IPS-20b (cell line): ENCODE results near the gene PSD2.

Source experiments
- H3K27ac ChIP-seq: one replicate; pipeline ENCODE4 v1.5.1; 2013; ENCODE audit warnings: low read length
- H3K27me3 ChIP-seq: 2 replicates; pipeline ENCODE4 v1.6.1; 2013; ENCODE audit warnings: mild to moderate bottlenecking, low read length, inconsistent platforms; ENCODE audit not compliant: insufficient read depth
- H3K36me3 ChIP-seq: 2 replicates; pipeline ENCODE4 v1.6.1; 2013; ENCODE audit warnings: low read depth, mild to moderate bottlenecking, inconsistent platforms, low read length, moderate library complexity; ENCODE audit not compliant: insufficient read depth
- H3K4me1 ChIP-seq: 2 replicates; pipeline ENCODE4 v1.6.1; 2013; ENCODE audit warnings: mild to moderate bottlenecking, control low read depth, inconsistent platforms, low read length, moderate library complexity; ENCODE audit not compliant: insufficient read depth
- H3K4me3 ChIP-seq: 2 replicates; pipeline ENCODE4 v1.5.1; 2013; ENCODE audit warnings: mild to moderate bottlenecking, low read length, inconsistent platforms
- H3K9ac ChIP-seq: 2 replicates; pipeline ENCODE4 v1.6.1; 2013; ENCODE audit warnings: low read depth, mild to moderate bottlenecking, inconsistent platforms, low read length, moderate library complexity
- H3K9me3 ChIP-seq: 2 replicates; pipeline ENCODE4 v1.6.1; 2013; ENCODE audit warnings: mild to moderate bottlenecking, low read depth, low read length, inconsistent platforms; ENCODE audit not compliant: insufficient read depth

Gene PSD2

DNA sequence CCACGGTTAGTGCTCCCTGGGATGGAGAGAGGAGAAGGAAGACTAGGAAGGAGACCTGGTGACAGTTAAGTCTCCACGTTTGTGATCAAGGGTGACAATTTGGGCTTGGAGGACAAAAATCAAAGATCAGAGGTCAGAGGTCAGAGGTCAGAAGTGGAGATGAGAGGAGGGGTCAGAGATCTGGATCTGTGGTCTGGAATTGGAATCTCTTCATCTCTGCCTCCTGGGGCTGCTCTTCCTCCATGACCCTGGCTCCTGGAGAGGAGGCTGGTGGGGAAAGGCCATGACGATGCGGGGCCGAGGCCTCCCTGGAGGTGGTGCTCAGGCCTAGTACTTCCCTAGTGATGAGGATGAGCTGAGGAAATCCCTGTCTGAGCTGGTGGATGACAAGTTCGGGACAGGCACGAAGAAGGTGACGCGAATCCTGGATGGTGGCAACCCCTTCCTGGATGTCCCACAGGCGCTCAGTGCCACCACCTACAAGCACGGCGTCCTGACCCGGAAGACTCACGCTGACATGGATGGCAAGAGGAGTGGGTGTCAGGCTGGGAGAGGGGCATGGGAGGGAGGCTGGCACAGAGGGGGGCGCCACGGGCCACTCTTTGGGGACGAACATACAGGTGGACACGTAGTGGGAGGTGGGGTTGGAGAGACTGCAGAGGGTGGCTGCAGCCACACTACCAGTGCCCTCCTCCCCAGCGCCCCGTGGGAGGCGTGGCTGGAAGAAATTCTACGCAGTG lies 41.0 kb downstream of the PSD2 start:
- Histone ChIP-seq H3K27me3 (peaks cover 33% of the 10 kb centered on the region), H3K36me3 (no peaks in the 10 kb centered on the region), H3K9ac (no peak overlapping the region), H3K4me1 (no peaks in the 10 kb centered on the region), H3K9me3 (no peaks in the 10 kb centered on the region), H3K4me3 (no peak overlapping the region), H3K27ac (no peak overlapping the region)

DNA sequence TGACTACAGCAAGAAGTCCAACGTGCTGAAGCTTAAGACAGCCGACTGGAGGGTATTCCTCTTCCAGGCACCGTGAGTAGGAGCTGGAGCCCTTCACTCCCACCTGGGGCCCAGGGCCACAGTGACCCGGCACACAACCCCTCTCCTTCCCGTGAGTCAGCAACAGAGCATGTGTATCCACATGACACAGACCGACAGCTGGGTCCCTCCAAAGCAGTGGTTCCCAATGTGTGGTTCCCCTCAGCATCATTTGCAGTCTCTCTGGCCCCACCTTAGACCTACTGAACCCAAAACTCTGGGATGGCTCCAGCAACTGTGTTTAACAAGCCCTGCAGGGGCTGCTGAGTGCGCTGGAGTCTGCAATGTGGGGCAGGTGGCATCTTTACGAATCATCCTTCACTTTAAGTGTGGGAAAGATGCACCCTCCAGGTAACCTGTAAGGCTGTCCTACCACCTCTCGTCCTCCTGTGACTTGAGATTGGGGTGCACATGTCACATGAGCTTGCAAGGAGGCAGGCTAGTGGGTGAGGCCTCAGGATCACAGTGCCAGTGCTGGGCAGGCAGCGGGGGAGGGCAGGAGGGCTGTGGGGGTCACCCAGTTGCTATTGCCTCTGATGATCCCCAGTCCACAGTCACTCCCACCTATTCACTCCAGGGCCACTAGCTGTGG lies 42.2 kb downstream of the PSD2 start:
- Histone ChIP-seq H3K9me3 (no peaks in the 10 kb centered on the region), H3K36me3 (no peaks in the 10 kb centered on the region), H3K4me3 (no peak overlapping the region), H3K4me1 (no peaks in the 10 kb centered on the region), H3K27me3 (peaks cover 29% of the 10 kb centered on the region), H3K27ac (no peak overlapping the region), H3K9ac (no peak overlapping the region)

GRCh38 chr5:139838381-139839197 lies 43.0 kb downstream of the PSD2 start:
- H3K9me3 ChIP-seq, result no peaks in the 10 kb centered on the region
- no peak overlapping the region for H3K27ac ChIP-seq
- H3K4me1 ChIP-seq, result no peaks in the 10 kb centered on the region
- H3K36me3 ChIP-seq, result no peaks in the 10 kb centered on the region
- H3K27me3 ChIP-seq, result peaks cover 28% of the 10 kb centered on the region
- H3K9ac ChIP-seq, result no peak overlapping the region
- no peak overlapping the region for H3K4me3 ChIP-seq

DNA sequence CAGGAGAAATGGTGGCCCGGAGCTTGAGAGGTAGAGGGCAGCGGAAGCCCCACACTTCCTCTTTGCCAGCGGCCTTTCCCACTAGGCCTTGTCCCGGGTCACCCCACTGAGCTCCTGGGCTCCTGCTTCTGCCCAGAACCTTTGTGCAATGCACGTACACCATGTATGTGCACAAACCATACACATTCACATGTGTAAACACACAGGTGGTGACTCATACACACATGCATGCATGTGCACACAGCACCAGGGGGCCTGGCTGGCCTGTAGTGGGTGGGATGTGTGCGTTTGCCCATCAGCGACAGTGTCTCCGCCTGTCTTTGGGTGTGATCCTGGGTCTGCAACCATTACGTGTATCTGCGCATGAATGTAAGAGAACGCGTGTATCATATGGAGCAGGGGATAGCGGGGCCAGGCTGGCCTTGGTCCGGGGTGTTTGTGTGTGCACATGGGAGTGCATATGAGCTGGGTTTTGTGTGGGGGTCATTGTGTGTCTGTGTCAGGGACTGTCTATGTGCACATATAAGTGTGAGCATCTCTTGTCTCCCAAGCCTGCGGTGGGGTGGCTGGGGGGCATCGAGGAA lies 43.7 kb downstream of the PSD2 start:
- H3K27ac ChIP-seq, result no peak overlapping the region
- no peak overlapping the region for H3K4me3 ChIP-seq
- no peaks in the 10 kb centered on the region for H3K4me1 ChIP-seq
- no peaks in the 10 kb centered on the region for H3K9me3 ChIP-seq
- peaks cover 27% of the 10 kb centered on the region; the same call in 1 of the 2 replicates for H3K27me3 ChIP-seq
- H3K36me3 ChIP-seq, result no peaks in the 10 kb centered on the region
- H3K9ac ChIP-seq, result no peak overlapping the region

DNA sequence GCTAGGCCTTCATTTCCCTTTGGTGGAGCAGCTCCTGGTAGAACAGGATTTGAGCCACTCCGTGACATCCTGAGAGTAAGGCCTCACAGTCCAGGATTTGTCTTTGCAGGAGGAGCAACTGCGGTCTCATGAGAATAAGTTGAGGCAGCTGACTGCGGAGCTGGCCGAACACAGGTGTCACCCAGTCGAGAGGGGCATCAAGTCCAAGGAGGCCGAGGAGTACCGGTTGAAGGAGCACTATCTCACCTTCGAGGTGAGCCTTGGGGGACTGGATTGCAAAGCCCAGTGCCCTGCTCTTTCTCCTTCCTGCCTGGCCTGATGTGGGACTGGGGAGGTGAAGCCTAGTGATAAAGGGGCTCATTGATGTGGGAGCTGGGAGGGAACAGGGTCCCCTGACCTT lies 44.3 kb downstream of the PSD2 start:
- Histone ChIP-seq H3K4me3 (no peak overlapping the region), H3K4me1 (no peaks in the 10 kb centered on the region), H3K27ac (no peak overlapping the region), H3K9me3 (no peaks in the 10 kb centered on the region), H3K27me3 (peaks cover 28% of the 10 kb centered on the region), H3K36me3 (no peaks in the 10 kb centered on the region), H3K9ac (no peak overlapping the region)

DNA sequence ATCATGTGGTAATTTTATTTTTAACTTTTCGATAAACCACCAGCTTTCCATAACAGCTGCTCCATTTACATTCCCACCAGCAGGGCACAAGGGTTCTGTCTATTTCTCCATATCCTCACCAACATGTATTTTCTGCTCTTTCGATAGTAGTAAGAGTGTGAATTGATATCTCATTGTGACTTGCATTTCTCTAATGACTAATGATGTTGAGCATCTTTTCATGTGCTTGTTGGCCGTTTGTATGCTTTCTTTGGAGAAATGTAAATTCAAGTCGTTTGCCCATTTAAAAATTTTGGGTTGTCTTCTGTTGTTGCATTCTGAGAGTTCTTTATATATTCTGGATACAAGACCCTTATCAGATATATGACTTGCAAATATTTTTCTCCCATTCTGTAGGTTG lies 45.9 kb downstream of the PSD2 start:
- Histone ChIP-seq H3K36me3 (no peaks in the 10 kb centered on the region), H3K4me1 (no peaks in the 10 kb centered on the region), H3K9me3 (no peaks in the 10 kb centered on the region), H3K27ac (no peak overlapping the region), H3K9ac (no peak overlapping the region), H3K27me3 (peaks cover 39% of the 10 kb centered on the region), H3K4me3 (no peak overlapping the region)

GRCh38 chr5:139842321-139842720 lies 46.7 kb downstream of the PSD2 start:
- Histone ChIP-seq H3K27me3 (peaks cover 46% of the 10 kb centered on the region), H3K9ac (no peak overlapping the region), H3K4me1 (no peaks in the 10 kb centered on the region), H3K9me3 (no peaks in the 10 kb centered on the region), H3K27ac (no peak overlapping the region), H3K36me3 (no peaks in the 10 kb centered on the region), H3K4me3 (no peak overlapping the region)

GRCh38 chr5:139843991-139844390 lies 48.4 kb downstream of the PSD2 start:
- H3K4me1 ChIP-seq, result no peaks in the 10 kb centered on the region
- H3K36me3 ChIP-seq, result no peaks in the 10 kb centered on the region
- H3K27ac ChIP-seq, result no peak overlapping the region
- no peak overlapping the region for H3K9ac ChIP-seq
- no peaks in the 10 kb centered on the region for H3K9me3 ChIP-seq
- no peak overlapping the region for H3K4me3 ChIP-seq
- peaks cover 62% of the 10 kb centered on the region for H3K27me3 ChIP-seq

GRCh38 chr5:139844472-139845145 lies 49.0 kb downstream of the PSD2 start:
- no peak overlapping the region for H3K4me3 ChIP-seq
- no peak overlapping the region for H3K27ac ChIP-seq
- H3K27me3 ChIP-seq, result peaks cover 68% of the 10 kb centered on the region
- H3K4me1 ChIP-seq, result no peaks in the 10 kb centered on the region
- H3K9ac ChIP-seq, result no peak overlapping the region
- H3K36me3 ChIP-seq, result no peaks in the 10 kb centered on the region
- no peaks in the 10 kb centered on the region for H3K9me3 ChIP-seq

GRCh38 chr5:139845846-139846681 lies 50.5 kb downstream of the PSD2 start:
- Histone ChIP-seq H3K27me3 (peaks cover 80% of the 10 kb centered on the region), H3K27ac (no peak overlapping the region), H3K4me1 (no peaks in the 10 kb centered on the region), H3K9me3 (no peaks in the 10 kb centered on the region), H3K9ac (no peak overlapping the region), H3K4me3 (no peak overlapping the region), H3K36me3 (no peaks in the 10 kb centered on the region)
